GM18502 (cell line): Measurements from ENCODE around the gene OGFR.
A peak's percentile ranks its signal among the peaks of the same experiment; 100 is the strongest.

Experiments
- ATAC-seq: cut with Tn5 transposase; IDR thresholded peaks from one replicate; pipeline ENCODE4 v1.9.1; 2021; ENCODE audit warnings: mild to moderate bottlenecking; ENCODE audit not compliant: unreplicated experiment, poor library complexity

OGFR gene

DNA sequence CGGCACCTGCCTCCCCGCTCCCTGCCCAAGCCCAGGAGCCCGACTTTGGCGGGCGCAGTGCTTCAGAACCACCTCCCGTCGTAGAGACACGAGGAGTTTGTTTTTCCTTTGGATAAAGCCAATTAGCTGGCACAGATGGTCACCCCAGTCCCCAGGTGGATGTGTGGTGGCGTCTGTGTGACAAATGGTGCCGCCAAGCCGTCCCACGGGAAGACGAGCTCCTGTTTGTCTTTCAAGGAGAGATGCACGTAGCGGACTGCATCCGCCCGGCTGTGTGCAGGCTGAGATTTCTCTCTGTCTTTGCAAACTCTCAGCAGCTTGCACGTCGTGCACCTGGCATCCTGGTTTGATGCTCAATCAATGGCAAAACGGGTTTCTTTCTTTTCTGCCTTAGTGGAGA, 24.4 kb upstream of the OGFR start:
- ATAC-seq = no peak

- ATAC-seq = no peak
Measured at GRCh38 chr20:62780696-62781095, 23.9 kb upstream of the OGFR start.

- no peak for ATAC-seq
Measured at GRCh38 chr20:62782149-62782892, 22.3 kb upstream of the OGFR start.

DNA sequence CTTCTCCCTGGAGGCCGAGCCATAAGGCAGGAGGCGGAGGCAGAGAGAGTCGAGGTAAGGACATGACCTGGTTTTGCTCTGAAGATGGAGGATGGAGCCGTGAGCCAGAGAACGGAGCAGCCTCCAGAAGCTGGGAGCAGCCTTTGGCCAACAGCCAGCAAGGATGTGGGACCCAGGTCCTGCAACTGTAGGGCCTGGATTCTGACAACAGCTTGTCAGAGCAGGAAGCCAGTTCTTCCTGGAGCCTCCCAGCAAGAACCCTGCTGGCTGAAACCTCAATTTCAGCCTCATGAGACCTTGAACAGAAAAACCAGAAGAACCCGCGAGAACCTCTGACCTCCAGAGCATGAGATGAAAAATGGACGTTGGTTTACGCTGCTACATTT, 21.7 kb upstream of the OGFR start:
- no peak for ATAC-seq

DNA sequence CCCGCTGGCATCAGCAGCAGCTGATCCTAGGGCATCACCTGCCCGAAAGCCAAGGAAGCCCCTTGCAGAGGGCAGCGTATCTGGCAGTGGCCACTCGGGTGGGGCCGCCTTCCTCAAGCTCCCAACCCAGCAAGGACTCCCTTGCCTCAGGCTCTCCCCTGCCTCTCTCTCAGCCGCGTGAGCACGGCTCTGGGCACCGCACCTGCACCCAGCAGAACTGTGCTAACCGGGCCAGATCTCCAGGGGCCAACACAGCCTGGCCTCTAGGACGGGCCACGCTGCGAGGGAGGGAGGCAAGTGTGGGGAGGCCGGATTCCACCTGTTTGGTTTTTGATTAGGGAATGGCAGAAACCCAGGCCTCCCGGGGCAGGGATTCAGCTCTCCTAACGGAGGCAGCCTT, 20.1 kb upstream of the OGFR start:
- ATAC-seq = no peak

DNA sequence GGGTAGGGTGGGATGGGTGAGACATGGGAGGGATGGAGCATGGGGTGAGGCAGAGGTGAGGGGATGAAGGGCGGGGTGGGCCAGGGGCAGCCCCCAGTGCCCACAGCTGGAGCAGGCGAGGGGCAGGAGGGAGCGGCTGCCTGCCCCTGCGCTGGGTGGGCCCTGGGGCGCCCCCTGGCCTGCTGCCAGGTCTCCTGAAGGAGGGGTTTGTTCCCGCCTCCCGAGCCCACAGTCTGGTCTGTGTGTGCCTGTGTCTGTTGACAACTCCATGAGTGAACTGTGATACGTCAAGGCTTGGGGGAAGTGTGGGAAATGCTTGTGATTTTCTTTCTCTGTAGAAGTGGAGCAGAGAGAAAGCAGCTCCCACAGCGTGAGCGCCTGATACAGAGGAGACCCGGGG, 19.2 kb upstream of the OGFR start:
- ATAC-seq = no peak

DNA sequence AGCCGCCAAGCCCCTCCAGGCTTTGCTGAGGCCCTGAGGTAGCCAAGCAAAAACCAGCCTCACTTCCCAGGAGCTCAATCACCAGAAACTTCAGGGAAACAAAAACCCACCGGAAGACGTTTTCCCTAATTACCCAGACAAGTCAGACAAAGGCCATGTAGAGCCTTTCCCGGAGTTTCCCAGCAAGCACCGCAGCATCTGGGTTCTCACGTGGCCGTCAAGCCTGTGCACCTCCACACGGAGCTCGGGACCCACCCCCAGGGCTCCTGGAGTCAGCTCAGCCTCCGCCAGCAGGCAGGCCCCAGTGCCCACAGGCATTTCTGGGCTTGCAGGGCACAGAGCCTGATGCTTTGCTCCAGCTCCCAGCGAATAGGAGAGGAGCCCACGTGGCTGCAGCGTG, 18.5 kb upstream of the OGFR start:
- no peak for ATAC-seq

- no peak for ATAC-seq
Measured at GRCh38 chr20:62787321-62787720, 17.3 kb upstream of the OGFR start.

- no peak for ATAC-seq
Measured at GRCh38 chr20:62787866-62788265, 16.8 kb upstream of the OGFR start.

DNA sequence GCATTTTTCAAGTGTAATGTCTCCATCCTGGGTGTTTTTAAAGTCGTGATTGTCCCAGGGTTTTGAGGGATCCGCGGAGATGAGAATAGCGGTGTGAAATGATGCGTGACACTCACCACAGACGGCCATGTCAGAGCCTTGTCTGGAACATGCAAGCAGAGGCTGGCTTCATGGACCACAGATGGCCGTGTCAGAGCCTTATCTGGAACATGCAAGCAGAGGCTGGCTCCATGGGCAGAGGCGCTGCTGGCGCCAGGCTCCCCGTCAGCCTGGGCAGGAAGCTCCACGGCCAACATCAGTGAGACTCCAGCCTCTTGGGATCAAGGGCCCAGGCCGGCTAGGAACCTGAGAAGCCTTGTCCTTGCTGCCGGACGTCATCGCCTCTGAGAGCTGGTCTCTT, 16.0 kb upstream of the OGFR start:
- no peak for ATAC-seq

- no peak for ATAC-seq
Measured at GRCh38 chr20:62790075-62790474, 14.6 kb upstream of the OGFR start.

- no peak for ATAC-seq
Measured at GRCh38 chr20:62791301-62792181, 13.1 kb upstream of the OGFR start.

DNA sequence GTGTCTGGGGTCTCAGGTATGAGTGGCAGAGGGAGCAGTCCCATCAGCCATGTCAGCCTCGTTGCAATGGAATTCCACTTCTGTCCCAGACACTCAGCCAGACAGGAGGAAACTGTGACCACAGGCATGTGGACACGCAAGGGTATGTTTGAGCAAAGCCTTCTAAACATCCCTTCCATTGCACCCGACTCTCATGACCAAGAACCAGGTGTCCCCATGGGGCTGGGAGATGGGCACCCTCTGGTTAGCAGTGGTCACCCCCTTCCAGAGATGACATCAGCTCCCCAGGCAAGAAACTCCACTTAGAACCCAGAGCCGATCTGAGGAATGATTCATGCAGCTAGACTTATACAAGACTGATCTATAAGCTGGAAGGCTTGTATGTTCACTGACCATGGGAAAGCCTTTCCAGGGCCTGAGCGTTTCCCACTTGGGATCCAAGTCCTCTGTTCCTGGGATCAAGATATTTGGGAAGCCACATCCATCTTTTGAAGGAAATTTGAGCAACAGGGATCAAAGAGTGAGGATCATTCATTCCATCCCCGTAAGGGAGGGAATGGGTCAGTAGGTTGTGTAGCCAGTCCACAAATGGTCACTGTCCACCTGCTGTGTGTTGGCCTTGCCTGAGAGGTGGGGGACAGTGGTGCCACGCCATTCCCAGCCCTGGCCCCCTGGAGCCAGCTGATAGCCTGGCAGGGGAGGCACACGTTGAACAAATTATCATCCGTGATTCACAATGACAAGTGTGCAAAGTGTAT, 12.3 kb upstream of the OGFR start:
- ATAC-seq = no peak

DNA sequence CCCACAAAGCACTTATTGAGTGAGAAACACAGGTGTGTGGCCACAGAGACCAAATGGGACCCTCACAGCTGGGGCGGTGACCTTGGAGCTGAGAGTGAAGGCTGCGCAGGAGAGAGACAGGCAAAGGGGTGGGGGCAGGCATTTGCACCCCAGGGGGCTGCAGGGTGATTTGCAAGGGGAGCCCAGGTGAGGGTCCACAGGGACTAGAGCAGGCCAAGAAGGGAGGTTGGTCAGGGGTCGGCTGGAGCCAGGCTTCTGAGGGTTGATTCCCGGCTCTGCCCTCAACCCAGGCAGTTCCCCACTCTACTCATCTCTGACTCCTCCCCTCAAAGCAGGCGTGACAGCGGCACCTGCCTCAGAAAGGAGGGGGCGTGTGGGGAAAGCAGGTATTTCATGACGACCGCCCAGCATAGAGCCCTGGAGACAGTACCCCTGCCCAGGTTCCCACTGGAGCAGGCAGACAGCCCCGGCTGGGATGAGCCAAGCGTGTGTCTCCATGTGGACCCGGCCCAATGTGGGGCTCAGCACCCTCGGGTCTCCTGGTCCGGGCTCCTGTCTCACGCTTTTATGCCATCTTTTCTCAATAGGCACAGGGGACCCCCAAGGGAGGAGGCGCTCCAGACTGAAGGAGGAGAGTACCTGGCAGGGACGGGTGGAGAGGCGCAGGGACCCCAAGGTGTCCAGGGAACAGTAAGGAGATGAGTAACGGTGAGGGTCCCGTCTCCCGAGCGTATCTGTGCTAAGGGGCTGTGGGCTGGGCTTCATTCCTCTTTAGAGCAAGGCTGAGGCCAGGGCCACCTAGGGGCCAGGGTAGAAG, 11.5 kb upstream of the OGFR start:
- no peak for ATAC-seq

GRCh38 chr20:62793757-62794006, 11.0 kb upstream of the OGFR start:
- ATAC-seq = no peak

GRCh38 chr20:62794007-62794724, 10.5 kb upstream of the OGFR start:
- peak; percentile 64 for ATAC-seq

GRCh38 chr20:62795023-62795761, 9.4 kb upstream of the OGFR start:
- no peak for ATAC-seq

- ATAC-seq = no peak
Measured at GRCh38 chr20:62796699-62797491, 7.7 kb upstream of the OGFR start.
